HepG2 (cell line): ENCODE measurements around the gene CMTM3. TPM values are rescaled to one million over a fixed set of nuclear protein-coding genes. Genes with fewer than 3 reads are reported as not detected.
A peak's percentile ranks its signal among the peaks of the same experiment; 100 is the strongest.

Experiments
- ARID2 ChIP-seq: sonication (generic); formaldehyde crosslinking; IDR thresholded peaks from 2 replicates; pipeline ENCODE4 v1.8.1; 2022; ENCODE audit warnings: mild to moderate bottlenecking, missing genetic modification reagents, borderline replicate concordance
- CBX1 ChIP-seq: IDR thresholded peaks from one replicate; pipeline ENCODE4 v1.6.1; 2016; ENCODE audit warnings: antibody characterized with exemption, low read depth
- CEBPB ChIP-seq: IDR thresholded peaks from 2 replicates; pipeline ENCODE4 v1.6.1; 2011; ENCODE audit warnings: low read depth, low read length, improper control_type of control experiment, borderline replicate concordance
- CHD4 ChIP-seq: fragments of 200-600 bp; sonication (generic); IDR thresholded peaks from 2 replicates; pipeline ENCODE4 v1.7.0; 2017; ENCODE audit warnings: mild to moderate bottlenecking, low read length, borderline replicate concordance
- FOXM1 ChIP-seq: sonication (generic); formaldehyde crosslinking; IDR thresholded peaks from 2 replicates; pipeline ENCODE4 v1.5.0; 2020; ENCODE audit warnings: missing genetic modification reagents
- HBP1 ChIP-seq: IDR thresholded peaks from 2 replicates; pipeline ENCODE4 v1.6.1; 2016; ENCODE audit warnings: low read depth, control low read depth
- HMG20B ChIP-seq: conservative IDR thresholded peaks from 2 replicates; pipeline ENCODE4 v1.6.1; 2016; ENCODE audit warnings: missing genetic modification reagents, missing compliant biosample characterization
- HOXA9 ChIP-seq: sonication (generic); formaldehyde crosslinking; IDR thresholded peaks from 2 replicates; pipeline ENCODE4 v1.8.1; 2022; ENCODE audit warnings: missing genetic modification reagents, mild to moderate bottlenecking, moderate library complexity, borderline replicate concordance
- IKZF1 ChIP-seq: fragments of 450-650 bp; IDR thresholded peaks from 2 replicates; pipeline ENCODE4 v1.7.1; 2016
- NR2F2 ChIP-seq: IDR thresholded peaks from 2 replicates; pipeline ENCODE4 v1.6.1; 2012; ENCODE audit warnings: low read depth, inconsistent platforms, borderline replicate concordance
- PAWR ChIP-seq: sonication (generic); formaldehyde crosslinking; IDR thresholded peaks from 2 replicates; pipeline ENCODE4 v1.4.0; 2020; ENCODE audit warnings: missing genetic modification reagents, mild to moderate bottlenecking, borderline replicate concordance
- PPARG ChIP-seq: conservative IDR thresholded peaks from 2 replicates; pipeline ENCODE4 v1.6.1; 2016; ENCODE audit warnings: missing biosample characterization, missing genetic modification reagents
- RAD21 ChIP-seq: fragments of 450-650 bp; formaldehyde crosslinking; IDR thresholded peaks from 2 replicates; pipeline ENCODE4 v1.5.0; 2020; ENCODE audit warnings: mild to moderate bottlenecking
- RBM22 ChIP-seq: fragments of 200-400 bp; formaldehyde crosslinking; optimal IDR thresholded peaks from 2 replicates; pipeline ENCODE3; 2017; ENCODE audit warnings: mild to moderate bottlenecking, low read length, moderate library complexity
- SCMH1 ChIP-seq: sonication (generic); formaldehyde crosslinking; IDR thresholded peaks from 2 replicates; pipeline ENCODE4 v1.9.0; 2021; ENCODE audit warnings: missing genetic modification reagents, mild to moderate bottlenecking, borderline replicate concordance
- SMAD3 ChIP-seq: sonication (generic); formaldehyde crosslinking; IDR thresholded peaks from 2 replicates; pipeline ENCODE4 v1.4.0; 2020; ENCODE audit warnings: missing genetic modification reagents
- THAP11 ChIP-seq: IDR thresholded peaks from 2 replicates; pipeline ENCODE4 v1.6.1; 2016; ENCODE audit warnings: missing biosample characterization, missing genetic modification reagents
- WIZ ChIP-seq: sonication (generic); formaldehyde crosslinking; IDR thresholded peaks from 2 replicates; pipeline ENCODE4 v1.5.1; 2020; ENCODE audit warnings: mild to moderate bottlenecking, missing genetic modification reagents
- XBP1 ChIP-seq: sonication (generic); formaldehyde crosslinking; IDR thresholded peaks from 2 replicates; pipeline ENCODE4 v1.5.0; 2020; ENCODE audit warnings: missing genetic modification reagents
- YY1 ChIP-seq: IDR thresholded peaks from 2 replicates; pipeline ENCODE4 v1.6.1; 2011; ENCODE audit warnings: low read length, low read depth, moderate library complexity, mild to moderate bottlenecking; ENCODE audit not compliant: insufficient read depth, insufficient replicate concordance
- ZFP36 ChIP-seq: fragments of 150-350 bp; IDR thresholded peaks from 2 replicates; pipeline ENCODE4 v1.6.1; 2018; ENCODE audit warnings: borderline replicate concordance, low read length, low read depth; ENCODE audit not compliant: partially characterized antibody
- ZKSCAN5 ChIP-seq: sonication (generic); formaldehyde crosslinking; IDR thresholded peaks from 2 replicates; pipeline ENCODE4 v1.5.1; 2020; ENCODE audit warnings: mild to moderate bottlenecking, missing genetic modification reagents
- ZMYM4 ChIP-seq: sonication (generic); formaldehyde crosslinking; IDR thresholded peaks from 2 replicates; pipeline ENCODE4 v1.8.1; 2023; ENCODE audit warnings: mild to moderate bottlenecking, missing genetic modification reagents
- ZNF12 ChIP-seq: sonication (generic); formaldehyde crosslinking; IDR thresholded peaks from 2 replicates; pipeline ENCODE4 v1.5.0; 2020; ENCODE audit warnings: missing genetic modification reagents
- ZNF3 ChIP-seq: IDR thresholded peaks from 2 replicates; pipeline ENCODE4 v1.7.0; 2017; ENCODE audit warnings: inconsistent platforms
- ZNF564 ChIP-seq: sonication (generic); formaldehyde crosslinking; IDR thresholded peaks from 2 replicates; pipeline ENCODE4 v1.8.1; 2023; ENCODE audit warnings: mild to moderate bottlenecking, missing genetic modification reagents
- ZNF615 ChIP-seq: sonication (generic); formaldehyde crosslinking; IDR thresholded peaks from 2 replicates; pipeline ENCODE4 v1.5.0; 2020; ENCODE audit warnings: mild to moderate bottlenecking, missing genetic modification reagents, borderline replicate concordance
- ZNF761 ChIP-seq: sonication (generic); formaldehyde crosslinking; conservative IDR thresholded peaks from 2 replicates; pipeline ENCODE4 v1.4.0; 2020; ENCODE audit warnings: mild to moderate bottlenecking, missing genetic modification reagents
- ZNF850 ChIP-seq: sonication (generic); formaldehyde crosslinking; conservative IDR thresholded peaks from 2 replicates; pipeline ENCODE4 v1.9.0; 2021; ENCODE audit warnings: mild to moderate bottlenecking, missing genetic modification reagents
- ZSCAN25 ChIP-seq: sonication (generic); formaldehyde crosslinking; IDR thresholded peaks from 2 replicates; pipeline ENCODE4 v1.8.0; 2022; ENCODE audit warnings: mild to moderate bottlenecking, missing genetic modification reagents
- polyA plus RNA-seq, 8 experiments: library from polyadenylated mRNA; depleted of rRNA in 3 of 8; stranded (reverse) in 7 of 8; unstranded in 1 of 8; fragments of >200 nt; fragmentation: Illumina TruSeq in 4 of 8; extraction: Trizol in 4 of 8; gene quantifications; 2 replicates each; pipeline versions ENCODE4 v1.2.1 to v1.2.3, GENCODE V29; 2011 to 2016; ENCODE audit warnings: low read depth in 4 of 8, missing spikeins in 1 of 8, mixed read lengths in 1 of 8; ENCODE audit not compliant: insufficient read depth in 1 of 8
- total RNA-seq, 5 experiments: library from RNA; depleted of rRNA; stranded (reverse); fragments of >200 nt; fragmentation: Illumina TruSeq; extraction: Trizol; gene quantifications; 2 replicates each; pipeline ENCODE4 v1.2.3, GENCODE V29; 2016; ENCODE audit warnings: low read depth in 1 of 5
- TF ChIP-seq, protein P1 (sequence below): sonication (generic); formaldehyde crosslinking; IDR thresholded peaks from 2 replicates; pipeline ENCODE4 v1.5.0; 2020; ENCODE audit warnings: missing genetic modification reagents
- TF ChIP-seq, protein P2 (sequence below): sonication (generic); formaldehyde crosslinking; IDR thresholded peaks from 2 replicates; pipeline ENCODE4 v1.5.0; 2020; ENCODE audit warnings: missing genetic modification reagents

The CMTM3 gene
- total and polyA plus RNA-seq, 2 of the 13 experiments (the other 11 are each of a cell fraction or from before 2014, with no cell fraction given) = 29.2 to 48.7 TPM

- TF ChIP-seq HMG20B (CRISPR knock-in tag) (no peak), SCMH1 (CRISPR knock-in tag) (no peak), HOXA9 (no peak), ZNF12 (no peak), FOXM1 (CRISPR knock-in tag) (no peak), ZFP36 (no peak), CHD4 (0 out of 2 replicates have a peak, but pooled peaks have one; percentile 6), CEBPB (peak; percentile 84), ZNF761 (no peak), PAWR (CRISPR knock-in tag) (no peak), RBM22 (no peak), ZNF850 (no peak), SMAD3 (CRISPR knock-in tag) (no peak), IKZF1 (no peak), ARID2 (CRISPR knock-in tag) (no peak), ZKSCAN5 (no peak), ZSCAN25 (no peak), THAP11 (CRISPR knock-in tag) (no peak), XBP1 (CRISPR knock-in tag) (no peak), ZNF3 (no peak), ZNF564 (CRISPR knock-in tag) (no peak), ZNF615 (CRISPR knock-in tag) (no peak), PPARG (CRISPR knock-in tag) (no peak), ZMYM4 (peak; percentile 45; the same call in 1 of the 2 replicates), CBX1 (no peak), YY1 (no peak), NR2F2 (peak; percentile 25; the same call in 1 of the 2 replicates), RAD21 (CRISPR knock-in tag) (no peak), WIZ (CRISPR knock-in tag) (no peak), HBP1 (CRISPR knock-in tag) (no peak)
- TF ChIP-seq, protein P1, sequence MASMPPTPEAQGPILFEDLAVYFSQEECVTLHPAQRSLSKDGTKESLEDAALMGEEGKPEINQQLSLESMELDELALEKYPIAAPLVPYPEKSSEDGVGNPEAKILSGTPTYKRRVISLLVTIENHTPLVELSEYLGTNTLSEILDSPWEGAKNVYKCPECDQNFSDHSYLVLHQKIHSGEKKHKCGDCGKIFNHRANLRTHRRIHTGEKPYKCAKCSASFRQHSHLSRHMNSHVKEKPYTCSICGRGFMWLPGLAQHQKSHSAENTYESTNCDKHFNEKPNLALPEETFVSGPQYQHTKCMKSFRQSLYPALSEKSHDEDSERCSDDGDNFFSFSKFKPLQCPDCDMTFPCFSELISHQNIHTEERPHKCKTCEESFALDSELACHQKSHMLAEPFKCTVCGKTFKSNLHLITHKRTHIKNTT = no peak
- TF ChIP-seq, protein P2, sequence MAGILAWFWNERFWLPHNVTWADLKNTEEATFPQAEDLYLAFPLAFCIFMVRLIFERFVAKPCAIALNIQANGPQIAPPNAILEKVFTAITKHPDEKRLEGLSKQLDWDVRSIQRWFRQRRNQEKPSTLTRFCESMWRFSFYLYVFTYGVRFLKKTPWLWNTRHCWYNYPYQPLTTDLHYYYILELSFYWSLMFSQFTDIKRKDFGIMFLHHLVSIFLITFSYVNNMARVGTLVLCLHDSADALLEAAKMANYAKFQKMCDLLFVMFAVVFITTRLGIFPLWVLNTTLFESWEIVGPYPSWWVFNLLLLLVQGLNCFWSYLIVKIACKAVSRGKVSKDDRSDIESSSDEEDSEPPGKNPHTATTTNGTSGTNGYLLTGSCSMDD (CRISPR knock-in tag) = no peak
These were observed 36.3 kb downstream of the CMTM3 start (continued) for GRCh38 chr16:66640724-66641314.
